ENCODE results near the gene DOK3. TPM values are rescaled to one million over a fixed set of nuclear protein-coding genes. Genes with fewer than 3 reads are reported as not detected.

The DOK3 gene
- total and polyA plus RNA-seq, 10 of the 15 experiments (the other 5 are each of a cell fraction or from before 2014, with no cell fraction given): 6.6 to 107 (median 52.1) TPM

DNA sequence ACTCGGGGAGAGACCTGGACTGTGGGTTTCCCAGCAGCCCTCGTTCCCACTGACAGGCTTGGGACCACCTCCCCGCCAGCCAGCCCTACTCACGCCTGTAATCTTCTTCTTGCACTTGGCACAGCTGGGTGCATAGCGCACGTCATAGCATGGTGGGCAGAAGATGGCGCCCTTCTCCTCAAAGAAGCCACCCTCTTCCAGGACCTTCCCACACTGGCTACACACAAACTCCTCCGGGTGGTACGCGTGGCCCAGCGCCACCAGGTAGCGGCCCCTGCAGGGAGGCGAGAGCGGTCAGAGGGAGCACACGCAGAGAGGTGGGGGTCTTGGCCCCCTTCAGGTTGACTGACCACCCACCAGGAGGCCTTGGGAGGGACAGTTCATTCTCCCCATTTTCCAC lies 21.7 kb downstream of the DOK3 start (continued):
- TF ChIP-seq, protein P1, sequence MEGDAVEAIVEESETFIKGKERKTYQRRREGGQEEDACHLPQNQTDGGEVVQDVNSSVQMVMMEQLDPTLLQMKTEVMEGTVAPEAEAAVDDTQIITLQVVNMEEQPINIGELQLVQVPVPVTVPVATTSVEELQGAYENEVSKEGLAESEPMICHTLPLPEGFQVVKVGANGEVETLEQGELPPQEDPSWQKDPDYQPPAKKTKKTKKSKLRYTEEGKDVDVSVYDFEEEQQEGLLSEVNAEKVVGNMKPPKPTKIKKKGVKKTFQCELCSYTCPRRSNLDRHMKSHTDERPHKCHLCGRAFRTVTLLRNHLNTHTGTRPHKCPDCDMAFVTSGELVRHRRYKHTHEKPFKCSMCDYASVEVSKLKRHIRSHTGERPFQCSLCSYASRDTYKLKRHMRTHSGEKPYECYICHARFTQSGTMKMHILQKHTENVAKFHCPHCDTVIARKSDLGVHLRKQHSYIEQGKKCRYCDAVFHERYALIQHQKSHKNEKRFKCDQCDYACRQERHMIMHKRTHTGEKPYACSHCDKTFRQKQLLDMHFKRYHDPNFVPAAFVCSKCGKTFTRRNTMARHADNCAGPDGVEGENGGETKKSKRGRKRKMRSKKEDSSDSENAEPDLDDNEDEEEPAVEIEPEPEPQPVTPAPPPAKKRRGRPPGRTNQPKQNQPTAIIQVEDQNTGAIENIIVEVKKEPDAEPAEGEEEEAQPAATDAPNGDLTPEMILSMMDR (IDR thresholded peaks at IDR 0.05 in 2 of 3, conservative IDR thresholded peaks at IDR 0.05 in 1 of 3; ENCODE audit: control insufficient read depth in 2 of 3, extremely low read depth in 1 of 3, insufficient read depth in 1 of 3, low read depth in 3 of 3, low read length in 3 of 3): peak in 1 of 3 experiments; percentile 21; a peak in 1 of 6 replicates
- no peak for TF ChIP-seq NFYB (IDR thresholded peaks at IDR 0.05; ENCODE audit: insufficient read depth, low read depth, low read length)
- TF ChIP-seq CBX3 (IDR thresholded peaks at IDR 0.05; ENCODE audit: borderline replicate concordance, low read depth): no peak
- TF ChIP-seq NFIC (IDR thresholded peaks at IDR 0.05; ENCODE audit: low read depth, low read length): no peak
- TF ChIP-seq SMARCA5 (IDR thresholded peaks at IDR 0.05): no peak
- TF ChIP-seq HDAC6 (IDR thresholded peaks at IDR 0.05; ENCODE audit: unreplicated experiment): no peak
- no peak for TF ChIP-seq BCL11A (IDR thresholded peaks at IDR 0.05; ENCODE audit: low read depth, low read length)
- no peak for TF ChIP-seq SP1 (IDR thresholded peaks at IDR 0.05; ENCODE audit: low read depth, low read length)

DNA sequence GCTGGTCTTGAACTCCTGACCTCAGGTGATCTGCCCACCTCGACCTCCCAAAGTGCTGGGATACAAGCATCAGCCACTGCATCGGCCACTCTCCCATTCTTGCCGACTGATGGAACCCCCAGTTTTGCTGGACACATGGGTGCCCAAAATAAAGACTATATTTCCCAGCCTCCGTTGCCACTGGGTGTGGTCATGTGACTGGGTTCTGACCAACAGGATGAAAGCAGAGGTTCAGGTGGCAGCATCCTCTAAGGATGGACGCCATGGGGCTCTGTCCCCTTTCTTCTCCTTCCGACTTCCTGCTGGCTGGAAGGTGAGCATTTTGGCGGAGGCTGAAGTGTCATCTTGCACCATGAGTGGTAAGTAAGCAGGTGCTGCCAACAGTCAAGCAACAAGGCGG lies 22.5 kb downstream of the DOK3 start:
- Histone ChIP-seq H3K27ac (ENCODE audit: control insufficient read depth, insufficient read depth) (no peak overlapping the region), H3K9ac (ENCODE audit: control insufficient read depth, insufficient read depth, low read length) (no peak overlapping the region), H3K9me3 (replicated peaks; ENCODE audit: control insufficient read depth, insufficient read depth, low read length) (no peaks in the 10 kb centered on the region), H3K4me3 (no peak overlapping the region), H3K79me2 (ENCODE audit: control insufficient read depth, insufficient read depth, low read length) (no peaks in the 10 kb centered on the region), H3K27me3 (replicated peaks in 1 of 2; ENCODE audit: control insufficient read depth in 2 of 2, insufficient read depth in 2 of 2, low read length in 1 of 2) (no peaks in the 10 kb centered on the region), H3K36me3 (ENCODE audit: control insufficient read depth in 2 of 2, insufficient read depth in 2 of 2, low read length in 1 of 2) (peaks cover 0 to 6% of the 10 kb centered on the region in 2 experiments; a peak in 2 of 4 replicates), H3K4me2 (ENCODE audit: control insufficient read depth, insufficient read depth) (no peak overlapping the region), H3K4me1 (ENCODE audit: control insufficient read depth, insufficient read depth, low read length) (no peaks in the 10 kb centered on the region), H2AFZ (ENCODE audit: control insufficient read depth, low read depth, low read length) (no peak overlapping the region), H4K20me1 (ENCODE audit: control insufficient read depth, insufficient read depth) (no peaks in the 10 kb centered on the region)
- RAD21 ChIA-PET (ENCODE audit: unreplicated experiment): no interaction called here
- FAIRE-seq (no peak), ATAC-seq (no peak), DNase-seq (ENCODE audit: low read depth, low spot score) (no peak)
- POLR2A ChIA-PET: no interaction called here
- BruUV-seq (replicated peaks): no TSS peak
- intact Hi-C loops (cut with micrococcal nuclease; ENCODE audit: unreplicated experiment): no loop called here
- CTCF ChIA-PET: no interaction called here
- WGBS (ENCODE audit: insufficient coverage, insufficient replicate concordance, low lambda C conversion rate, missing lambda C conversion rate): 84% methylated on average over 8 of the region's 8 CpGs
- in situ Hi-C loops (cut with MboI): no loop called here
- SMC1A ChIA-PET (ENCODE audit: uncharacterized antibody, unreplicated experiment): no interaction called here
- TF ChIP-seq ZSCAN29 (IDR thresholded peaks at IDR 0.05) (no peak), CBX3 (IDR thresholded peaks at IDR 0.05; ENCODE audit: borderline replicate concordance, low read depth) (no peak), POLR2AphosphoS5 (IDR thresholded peaks at IDR 0.05; ENCODE audit: low read length) (no peak), MEF2A (IDR thresholded peaks at IDR 0.05; ENCODE audit: insufficient read depth, low read depth, low read length) (no peak), ZNF207 (IDR thresholded peaks at IDR 0.05; ENCODE audit: borderline replicate concordance) (no peak), RBBP5 (conservative IDR thresholded peaks at IDR 0.05) (no peak), ZNF274 (IDR thresholded peaks at IDR 0.05; ENCODE audit: insufficient read depth, insufficient read length) (no peak)
- TF ChIP-seq, protein P2, sequence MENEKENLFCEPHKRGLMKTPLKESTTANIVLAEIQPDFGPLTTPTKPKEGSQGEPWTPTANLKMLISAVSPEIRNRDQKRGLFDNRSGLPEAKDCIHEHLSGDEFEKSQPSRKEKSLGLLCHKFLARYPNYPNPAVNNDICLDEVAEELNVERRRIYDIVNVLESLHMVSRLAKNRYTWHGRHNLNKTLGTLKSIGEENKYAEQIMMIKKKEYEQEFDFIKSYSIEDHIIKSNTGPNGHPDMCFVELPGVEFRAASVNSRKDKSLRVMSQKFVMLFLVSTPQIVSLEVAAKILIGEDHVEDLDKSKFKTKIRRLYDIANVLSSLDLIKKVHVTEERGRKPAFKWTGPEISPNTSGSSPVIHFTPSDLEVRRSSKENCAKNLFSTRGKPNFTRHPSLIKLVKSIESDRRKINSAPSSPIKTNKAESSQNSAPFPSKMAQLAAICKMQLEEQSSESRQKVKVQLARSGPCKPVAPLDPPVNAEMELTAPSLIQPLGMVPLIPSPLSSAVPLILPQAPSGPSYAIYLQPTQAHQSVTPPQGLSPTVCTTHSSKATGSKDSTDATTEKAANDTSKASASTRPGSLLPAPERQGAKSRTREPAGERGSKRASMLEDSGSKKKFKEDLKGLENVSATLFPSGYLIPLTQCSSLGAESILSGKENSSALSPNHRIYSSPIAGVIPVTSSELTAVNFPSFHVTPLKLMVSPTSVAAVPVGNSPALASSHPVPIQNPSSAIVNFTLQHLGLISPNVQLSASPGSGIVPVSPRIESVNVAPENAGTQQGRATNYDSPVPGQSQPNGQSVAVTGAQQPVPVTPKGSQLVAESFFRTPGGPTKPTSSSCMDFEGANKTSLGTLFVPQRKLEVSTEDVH (IDR thresholded peaks at IDR 0.05; ENCODE audit: low read depth, partially characterized antibody): no peak
- TF ChIP-seq, protein P1 (IDR thresholded peaks at IDR 0.05 in 2 of 3, conservative IDR thresholded peaks at IDR 0.05 in 1 of 3; ENCODE audit: control insufficient read depth in 2 of 3, extremely low read depth in 1 of 3, insufficient read depth in 1 of 3, low read depth in 3 of 3, low read length in 3 of 3): no peak
- TF ChIP-seq, protein P3, sequence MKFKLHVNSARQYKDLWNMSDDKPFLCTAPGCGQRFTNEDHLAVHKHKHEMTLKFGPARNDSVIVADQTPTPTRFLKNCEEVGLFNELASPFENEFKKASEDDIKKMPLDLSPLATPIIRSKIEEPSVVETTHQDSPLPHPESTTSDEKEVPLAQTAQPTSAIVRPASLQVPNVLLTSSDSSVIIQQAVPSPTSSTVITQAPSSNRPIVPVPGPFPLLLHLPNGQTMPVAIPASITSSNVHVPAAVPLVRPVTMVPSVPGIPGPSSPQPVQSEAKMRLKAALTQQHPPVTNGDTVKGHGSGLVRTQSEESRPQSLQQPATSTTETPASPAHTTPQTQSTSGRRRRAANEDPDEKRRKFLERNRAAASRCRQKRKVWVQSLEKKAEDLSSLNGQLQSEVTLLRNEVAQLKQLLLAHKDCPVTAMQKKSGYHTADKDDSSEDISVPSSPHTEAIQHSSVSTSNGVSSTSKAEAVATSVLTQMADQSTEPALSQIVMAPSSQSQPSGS (IDR thresholded peaks at IDR 0.05; ENCODE audit: low read length): no peak

All from GM12878 (cell line).